ENCODE data around the gene ENTPD3. TPM values are rescaled to one million over a fixed set of nuclear protein-coding genes. Genes with fewer than 3 reads are reported as not detected.

The ENTPD3 gene
- total RNA-seq, 1 donor from 2014 or later = not detected

GRCh38 chr3:40465456-40465855 is 78.5 kb downstream of the ENTPD3 start:
- H3K79me2 ChIP-seq (ENCODE audit: low read depth) = peaks cover 1% of the 10 kb centered on the region
- TF ChIP-seq CTCF (IDR thresholded peaks at IDR 0.05) = no peak
- no peak overlapping the region for H3K9ac ChIP-seq

GRCh38 chr3:40468018-40468417 is 81.0 kb downstream of the ENTPD3 start:
- Histone ChIP-seq H3K36me3 (peaks cover 4% of the 10 kb centered on the region), H3K9ac (no peak overlapping the region), H3K79me2 (ENCODE audit: low read depth) (no peaks in the 10 kb centered on the region), H3K9me3 (ENCODE audit: low read depth) (no peaks in the 10 kb centered on the region), H3K27me3 (no peaks in the 10 kb centered on the region), H3K4me3 (no peak overlapping the region), H3K4me1 (no peaks in the 10 kb centered on the region), H3K4me2 (no peak overlapping the region), H4K20me1 (ENCODE audit: low read depth) (no peaks in the 10 kb centered on the region), H3F3A (ENCODE audit: low read depth) (peaks cover 32% of the 10 kb centered on the region), H3K27ac (no peak overlapping the region), H2AFZ (replicated peaks) (no peak overlapping the region)
- Mint-ChIP-seq H3K27ac (no peak overlapping the region), H3K4me3 (no peak overlapping the region), H3K27me3 (ENCODE audit: insufficient read depth, low read depth) (peaks cover 2% of the 10 kb centered on the region), H3K4me1 (no peaks in the 10 kb centered on the region), H3K9me3 (no peaks in the 10 kb centered on the region), H3K36me3 (peaks cover 19% of the 10 kb centered on the region)
- no peak for TF ChIP-seq EZH2phosphoT487 (IDR thresholded peaks at IDR 0.05)
- no peak for TF ChIP-seq CTCF (IDR thresholded peaks at IDR 0.05)
- TF ChIP-seq EZH2 (IDR thresholded peaks at IDR 0.05) = no peak
- DNase-seq (ENCODE audit: low spot score) = no peak

More at GRCh38 chr3:40465456-40465855, 78.5 kb downstream of the ENTPD3 start:
- H3F3A ChIP-seq (ENCODE audit: low read depth) = peaks cover 49% of the 10 kb centered on the region
- Mint-ChIP-seq H3K27me3 (ENCODE audit: insufficient read depth, low read depth) (no peaks in the 10 kb centered on the region), H3K27ac (no peak overlapping the region), H3K4me1 (no peaks in the 10 kb centered on the region), H3K9me3 (no peaks in the 10 kb centered on the region), H3K36me3 (peaks cover 30% of the 10 kb centered on the region), H3K4me3 (no peak overlapping the region)
- H3K9me3 ChIP-seq (ENCODE audit: low read depth) = no peaks in the 10 kb centered on the region
- peaks cover 5% of the 10 kb centered on the region for H4K20me1 ChIP-seq (ENCODE audit: low read depth)
- H3K4me3 ChIP-seq = no peak overlapping the region
- H2AFZ ChIP-seq (replicated peaks) = no peak overlapping the region
- no peaks in the 10 kb centered on the region for H3K27me3 ChIP-seq
- no peaks in the 10 kb centered on the region for H3K4me1 ChIP-seq
- H3K4me2 ChIP-seq = no peak overlapping the region
- no peak for DNase-seq (ENCODE audit: low spot score)
- no peak overlapping the region for H3K27ac ChIP-seq
- H3K36me3 ChIP-seq = peaks cover 4% of the 10 kb centered on the region

- Mint-ChIP-seq H3K36me3 (peaks cover 6% of the 10 kb centered on the region), H3K27ac (no peak overlapping the region), H3K9me3 (no peaks in the 10 kb centered on the region), H3K4me1 (no peaks in the 10 kb centered on the region), H3K4me3 (no peak overlapping the region), H3K27me3 (ENCODE audit: insufficient read depth, low read depth) (peaks cover 2% of the 10 kb centered on the region)
- no peak overlapping the region for H3K4me2 ChIP-seq
- peaks cover 8% of the 10 kb centered on the region for H3F3A ChIP-seq (ENCODE audit: low read depth)
- DNase-seq (ENCODE audit: low spot score) = no peak
- no peaks in the 10 kb centered on the region for H3K36me3 ChIP-seq
- H3K4me1 ChIP-seq = no peaks in the 10 kb centered on the region
- no peak overlapping the region for H3K27ac ChIP-seq
- TF ChIP-seq EZH2 (IDR thresholded peaks at IDR 0.05) (no peak), EZH2phosphoT487 (IDR thresholded peaks at IDR 0.05) (no peak), CTCF (IDR thresholded peaks at IDR 0.05) (no peak)
- no peak overlapping the region for H3K4me3 ChIP-seq
- no peaks in the 10 kb centered on the region for H3K79me2 ChIP-seq (ENCODE audit: low read depth)
- no peak overlapping the region for H2AFZ ChIP-seq (replicated peaks)
- no peaks in the 10 kb centered on the region for H3K9me3 ChIP-seq (ENCODE audit: low read depth)
- H4K20me1 ChIP-seq (ENCODE audit: low read depth) = no peaks in the 10 kb centered on the region
- no peak overlapping the region for H3K9ac ChIP-seq
- no peaks in the 10 kb centered on the region for H3K27me3 ChIP-seq
Measured at GRCh38 chr3:40470701-40471100, 83.7 kb downstream of the ENTPD3 start.

Data from neural progenitor cell (in vitro differentiated cells).